ENCODE measurements around the gene SLC16A1. TPM values are rescaled to one million over a fixed set of nuclear protein-coding genes. Genes with fewer than 3 reads are reported as not detected.

The SLC16A1 gene
- total RNA-seq, 1 experiment from 2014 or later = 328 TPM

DNA sequence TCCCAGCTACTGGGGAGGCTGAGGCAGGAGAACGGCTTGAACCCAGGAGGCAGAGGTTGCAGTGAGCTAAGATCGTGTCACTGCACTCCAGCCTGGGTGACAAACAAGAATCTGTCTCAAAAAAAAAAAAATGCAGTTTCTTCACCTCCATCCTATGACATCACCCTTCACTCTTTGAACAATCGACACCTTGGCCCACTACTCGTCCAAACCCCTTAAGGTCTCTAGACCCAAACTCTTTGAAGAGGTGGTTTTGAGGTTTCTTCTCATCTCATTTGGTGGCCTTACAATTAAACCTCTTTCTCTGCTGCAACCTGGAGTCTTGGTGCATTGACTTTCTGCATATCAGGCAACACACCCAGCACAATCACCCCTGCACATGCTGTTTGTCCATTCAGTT lies 86.1 kb downstream of the SLC16A1 start:
- H3K36me3 Mint-ChIP-seq = peaks cover 3% of the 10 kb centered on the region; the same call in 1 of the 2 replicates
- ChIA-PET CTCF (interaction anchor here (1.0 to 1.3 kb wide), 2 partner anchors 13 to 15 kb away, joined by 3 to 4 read pairs; no protein-coding TSS in a partner anchor), POLR2A (no interaction called here)
- TF ChIP-seq NFYB (CRISPR knock-in tag; conservative IDR thresholded peaks at IDR 0.05; ENCODE audit: low read depth) (no peak), KAT7 (CRISPR knock-in tag; IDR thresholded peaks at IDR 0.05; ENCODE audit: borderline replicate concordance) (no peak), MLX (CRISPR knock-in tag; IDR thresholded peaks at IDR 0.05) (no peak), E2F1 (CRISPR knock-in tag; IDR thresholded peaks at IDR 0.05) (no peak), GTF2I (CRISPR knock-in tag; conservative IDR thresholded peaks at IDR 0.05) (no peak), RORB (CRISPR knock-in tag; IDR thresholded peaks at IDR 0.05) (no peak), NR3C1 (CRISPR knock-in tag; conservative IDR thresholded peaks at IDR 0.05; ENCODE audit: low read depth) (no peak), NFE2L1 (CRISPR knock-in tag; IDR thresholded peaks at IDR 0.05) (no peak), ZNF532 (CRISPR knock-in tag; IDR thresholded peaks at IDR 0.05; ENCODE audit: borderline replicate concordance) (no peak), ATF3 (CRISPR knock-in tag; conservative IDR thresholded peaks at IDR 0.05) (no peak), JAZF1 (CRISPR knock-in tag; IDR thresholded peaks at IDR 0.05) (no peak), ESRRA (CRISPR knock-in tag; IDR thresholded peaks at IDR 0.05; ENCODE audit: borderline replicate concordance) (no peak), NFATC4 (CRISPR knock-in tag; IDR thresholded peaks at IDR 0.05) (no peak), ZNF263 (CRISPR knock-in tag; IDR thresholded peaks at IDR 0.05; ENCODE audit: low read depth) (no peak), EMX1 (CRISPR knock-in tag; IDR thresholded peaks at IDR 0.05) (no peak), ZNF219 (CRISPR knock-in tag; IDR thresholded peaks at IDR 0.05; ENCODE audit: borderline replicate concordance) (no peak), ZNF423 (CRISPR knock-in tag; IDR thresholded peaks at IDR 0.05) (no peak)
- TF ChIP-seq, protein P1, sequence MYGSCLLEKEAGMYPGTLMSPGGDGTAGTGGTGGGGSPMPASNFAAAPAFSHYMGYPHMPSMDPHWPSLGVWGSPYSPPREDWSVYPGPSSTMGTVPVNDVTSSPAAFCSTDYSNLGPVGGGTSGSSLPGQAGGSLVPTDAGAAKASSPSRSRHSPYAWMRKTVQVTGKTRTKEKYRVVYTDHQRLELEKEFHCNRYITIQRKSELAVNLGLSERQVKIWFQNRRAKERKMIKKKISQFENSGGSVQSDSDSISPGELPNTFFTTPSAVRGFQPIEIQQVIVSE (CRISPR knock-in tag; IDR thresholded peaks at IDR 0.05; ENCODE audit: borderline replicate concordance) = no peak
- TF ChIP-seq, protein P2, sequence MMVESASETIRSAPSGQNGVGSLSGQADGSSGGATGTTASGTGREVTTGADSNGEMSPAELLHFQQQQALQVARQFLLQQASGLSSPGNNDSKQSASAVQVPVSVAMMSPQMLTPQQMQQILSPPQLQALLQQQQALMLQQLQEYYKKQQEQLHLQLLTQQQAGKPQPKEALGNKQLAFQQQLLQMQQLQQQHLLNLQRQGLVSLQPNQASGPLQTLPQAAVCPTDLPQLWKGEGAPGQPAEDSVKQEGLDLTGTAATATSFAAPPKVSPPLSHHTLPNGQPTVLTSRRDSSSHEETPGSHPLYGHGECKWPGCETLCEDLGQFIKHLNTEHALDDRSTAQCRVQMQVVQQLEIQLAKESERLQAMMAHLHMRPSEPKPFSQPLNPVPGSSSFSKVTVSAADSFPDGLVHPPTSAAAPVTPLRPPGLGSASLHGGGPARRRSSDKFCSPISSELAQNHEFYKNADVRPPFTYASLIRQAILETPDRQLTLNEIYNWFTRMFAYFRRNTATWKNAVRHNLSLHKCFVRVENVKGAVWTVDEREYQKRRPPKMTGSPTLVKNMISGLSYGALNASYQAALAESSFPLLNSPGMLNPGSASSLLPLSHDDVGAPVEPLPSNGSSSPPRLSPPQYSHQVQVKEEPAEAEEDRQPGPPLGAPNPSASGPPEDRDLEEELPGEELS (CRISPR knock-in tag; IDR thresholded peaks at IDR 0.05) = no peak
- TF ChIP-seq, protein P3, sequence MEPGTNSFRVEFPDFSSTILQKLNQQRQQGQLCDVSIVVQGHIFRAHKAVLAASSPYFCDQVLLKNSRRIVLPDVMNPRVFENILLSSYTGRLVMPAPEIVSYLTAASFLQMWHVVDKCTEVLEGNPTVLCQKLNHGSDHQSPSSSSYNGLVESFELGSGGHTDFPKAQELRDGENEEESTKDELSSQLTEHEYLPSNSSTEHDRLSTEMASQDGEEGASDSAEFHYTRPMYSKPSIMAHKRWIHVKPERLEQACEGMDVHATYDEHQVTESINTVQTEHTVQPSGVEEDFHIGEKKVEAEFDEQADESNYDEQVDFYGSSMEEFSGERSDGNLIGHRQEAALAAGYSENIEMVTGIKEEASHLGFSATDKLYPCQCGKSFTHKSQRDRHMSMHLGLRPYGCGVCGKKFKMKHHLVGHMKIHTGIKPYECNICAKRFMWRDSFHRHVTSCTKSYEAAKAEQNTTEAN (CRISPR knock-in tag; IDR thresholded peaks at IDR 0.05) = no peak
- no peak overlapping the region for H3K27ac Mint-ChIP-seq
- ATAC-seq (no peak), DNase-seq (ENCODE audit: low spot score) (no peak)
- H3K4me1 Mint-ChIP-seq = peaks cover 46% of the 10 kb centered on the region
- no peaks in the 10 kb centered on the region for H3K27me3 Mint-ChIP-seq (ENCODE audit: low read depth)
- H3K4me3 Mint-ChIP-seq = no peak overlapping the region
- no peaks in the 10 kb centered on the region for H3K9me3 Mint-ChIP-seq
